ENCODE measurements around the gene HS3ST4. TPM values are rescaled to one million over a fixed set of nuclear protein-coding genes. Genes with fewer than 3 reads are reported as not detected.

The HS3ST4 gene
- total RNA-seq, 1 donor from 2014 or later, result 1.5 TPM

- no peak for DNase-seq (ENCODE audit: extremely low spot score in 2 of 2)
- Histone ChIP-seq H3K4me1 (no peaks in the 10 kb centered on the region), H3K36me3 (no peaks in the 10 kb centered on the region), H3K4me3 (no peak overlapping the region), H3K27ac (no peak overlapping the region), H3K9me3 (no peaks in the 10 kb centered on the region), H3K27me3 (no peaks in the 10 kb centered on the region)
- intact Hi-C loops (cut with DNase I), result no loop called here
- TF ChIP-seq POLR2AphosphoS5 (IDR thresholded peaks at IDR 0.05; ENCODE audit: insufficient read depth in 1 of 2, low read depth in 1 of 2) (no peak), CTCF (IDR thresholded peaks at IDR 0.05) (no peak), POLR2A (IDR thresholded peaks at IDR 0.05) (no peak)
Observed at GRCh38 chr16:25729188-25729915, 37.6 kb downstream of the HS3ST4 start.

- Histone ChIP-seq H3K4me3 (no peak overlapping the region), H3K36me3 (no peaks in the 10 kb centered on the region), H3K27ac (no peak overlapping the region), H3K4me1 (no peaks in the 10 kb centered on the region), H3K27me3 (no peaks in the 10 kb centered on the region), H3K9me3 (no peaks in the 10 kb centered on the region)
- TF ChIP-seq POLR2A (IDR thresholded peaks at IDR 0.05), result no peak
- TF ChIP-seq CTCF (IDR thresholded peaks at IDR 0.05), result no peak
- TF ChIP-seq POLR2AphosphoS5 (IDR thresholded peaks at IDR 0.05; ENCODE audit: insufficient read depth in 1 of 2, low read depth in 1 of 2), result no peak
- intact Hi-C loops (cut with DNase I), result no loop called here
- DNase-seq (ENCODE audit: extremely low spot score in 2 of 2), result no peak
Observed at GRCh38 chr16:25730396-25730795, 38.6 kb downstream of the HS3ST4 start.

GRCh38 chr16:25734430-25735385, 42.9 kb downstream of the HS3ST4 start:
- Histone ChIP-seq H3K4me1 (no peaks in the 10 kb centered on the region), H3K36me3 (no peaks in the 10 kb centered on the region), H3K27ac (no peak overlapping the region), H3K4me3 (no peak overlapping the region), H3K27me3 (no peaks in the 10 kb centered on the region), H3K9me3 (no peaks in the 10 kb centered on the region)
- intact Hi-C loops (cut with DNase I), result no loop called here
- TF ChIP-seq POLR2A (IDR thresholded peaks at IDR 0.05), result no peak
- no peak for TF ChIP-seq POLR2AphosphoS5 (IDR thresholded peaks at IDR 0.05; ENCODE audit: insufficient read depth in 1 of 2, low read depth in 1 of 2)
- DNase-seq (ENCODE audit: extremely low spot score in 2 of 2), result no peak

- intact Hi-C loops (cut with DNase I), result no loop called here
- no peaks in the 10 kb centered on the region for H3K36me3 ChIP-seq
- no peaks in the 10 kb centered on the region for H3K4me1 ChIP-seq
- no peak overlapping the region for H3K27ac ChIP-seq
- H3K9me3 ChIP-seq, result no peaks in the 10 kb centered on the region
- H3K27me3 ChIP-seq, result no peaks in the 10 kb centered on the region
- no peak for TF ChIP-seq POLR2A (IDR thresholded peaks at IDR 0.05)
- no peak for TF ChIP-seq POLR2AphosphoS5 (IDR thresholded peaks at IDR 0.05; ENCODE audit: insufficient read depth in 1 of 2, low read depth in 1 of 2)
- no peak for TF ChIP-seq CTCF (IDR thresholded peaks at IDR 0.05)
- no peak for DNase-seq (ENCODE audit: extremely low spot score in 2 of 2)
- no peak overlapping the region for H3K4me3 ChIP-seq
Observed at GRCh38 chr16:25735645-25736044, 43.9 kb downstream of the HS3ST4 start.

- no peaks in the 10 kb centered on the region for H3K9me3 ChIP-seq
- TF ChIP-seq POLR2A (IDR thresholded peaks at IDR 0.05) (no peak), CTCF (IDR thresholded peaks at IDR 0.05) (no peak), POLR2AphosphoS5 (IDR thresholded peaks at IDR 0.05; ENCODE audit: insufficient read depth in 1 of 2, low read depth in 1 of 2) (no peak)
- intact Hi-C loops (cut with DNase I), result no loop called here
- H3K27ac ChIP-seq, result no peak overlapping the region
- H3K27me3 ChIP-seq, result no peaks in the 10 kb centered on the region
- no peaks in the 10 kb centered on the region for H3K36me3 ChIP-seq
- H3K4me1 ChIP-seq, result no peaks in the 10 kb centered on the region
- no peak overlapping the region for H3K4me3 ChIP-seq
- no peak for DNase-seq (ENCODE audit: extremely low spot score in 2 of 2)
Observed at GRCh38 chr16:25747160-25747758, 55.5 kb downstream of the HS3ST4 start.

Data from vagina (tissue), 2 donors.